CD4-positive, alpha-beta T cell treated with Interleukin-6 for 4 hours (primary cell): ENCODE data around the gene HOXD4.

Source experiments
- DNase-seq: peaks from one replicate; pipeline ENCODE4 v3.0.0-alpha.2; 2020; ENCODE audit warnings: mixed read lengths

The HOXD4 gene

DNA sequence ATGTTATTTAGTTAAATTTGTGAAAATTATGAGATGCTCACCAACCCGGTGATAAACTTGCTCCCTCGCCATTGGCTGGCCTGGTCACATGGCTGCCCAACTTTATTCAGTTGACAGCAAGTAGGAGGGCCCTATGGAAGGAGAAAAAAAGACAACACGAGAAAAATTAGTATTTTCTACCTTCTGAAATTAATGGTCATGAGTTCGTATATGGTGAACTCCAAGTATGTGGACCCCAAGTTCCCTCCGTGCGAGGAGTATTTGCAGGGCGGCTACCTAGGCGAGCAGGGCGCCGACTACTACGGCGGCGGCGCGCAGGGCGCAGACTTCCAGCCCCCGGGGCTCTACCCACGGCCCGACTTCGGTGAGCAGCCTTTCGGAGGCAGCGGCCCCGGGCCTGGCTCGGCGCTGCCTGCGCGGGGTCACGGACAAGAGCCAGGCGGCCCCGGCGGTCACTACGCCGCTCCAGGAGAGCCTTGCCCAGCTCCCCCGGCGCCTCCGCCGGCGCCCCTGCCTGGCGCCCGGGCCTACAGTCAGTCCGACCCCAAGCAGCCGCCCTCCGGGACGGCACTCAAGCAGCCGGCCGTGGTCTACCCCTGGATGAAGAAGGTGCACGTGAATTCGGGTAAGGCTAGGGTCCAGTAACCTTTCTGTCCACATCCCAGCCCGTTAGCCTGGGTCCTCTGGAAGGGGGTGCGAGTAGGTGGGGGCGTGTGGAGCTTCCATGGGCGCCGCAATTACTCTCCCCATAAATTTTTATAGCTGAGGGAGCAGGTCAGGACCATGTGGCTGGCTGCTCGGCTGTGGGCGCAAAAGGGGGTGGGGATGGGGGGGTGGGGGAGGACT lies at the start of gene HOXD4:
Gene HOXD4, plus strand, starts transcription at position 109 of the 846 bp plus-strand sequence. Its CDS starts 84 bp downstream, at position 193.
- no peak for DNase-seq

DNA sequence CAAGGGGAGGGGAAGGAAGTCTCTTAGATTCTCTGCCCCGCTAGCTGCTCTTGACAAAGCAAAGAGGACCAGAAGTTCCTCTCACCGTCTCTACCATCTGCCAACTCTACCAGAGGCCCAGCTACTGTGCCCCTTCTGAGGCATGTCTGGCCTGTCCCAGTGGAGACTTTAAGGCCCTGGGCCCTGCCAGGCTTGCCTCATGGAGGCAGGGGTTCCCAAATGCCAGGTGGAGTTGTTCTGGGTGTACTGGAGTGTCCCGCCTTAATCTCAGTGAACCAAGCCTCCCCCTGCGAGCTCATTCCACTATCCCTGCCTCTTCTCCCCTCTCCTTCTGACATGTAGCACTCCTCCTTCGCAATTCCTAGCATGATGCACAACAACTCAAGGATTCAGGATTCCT lies 49.5 kb upstream of the HOXD4 start:
- no peak for DNase-seq

DNA sequence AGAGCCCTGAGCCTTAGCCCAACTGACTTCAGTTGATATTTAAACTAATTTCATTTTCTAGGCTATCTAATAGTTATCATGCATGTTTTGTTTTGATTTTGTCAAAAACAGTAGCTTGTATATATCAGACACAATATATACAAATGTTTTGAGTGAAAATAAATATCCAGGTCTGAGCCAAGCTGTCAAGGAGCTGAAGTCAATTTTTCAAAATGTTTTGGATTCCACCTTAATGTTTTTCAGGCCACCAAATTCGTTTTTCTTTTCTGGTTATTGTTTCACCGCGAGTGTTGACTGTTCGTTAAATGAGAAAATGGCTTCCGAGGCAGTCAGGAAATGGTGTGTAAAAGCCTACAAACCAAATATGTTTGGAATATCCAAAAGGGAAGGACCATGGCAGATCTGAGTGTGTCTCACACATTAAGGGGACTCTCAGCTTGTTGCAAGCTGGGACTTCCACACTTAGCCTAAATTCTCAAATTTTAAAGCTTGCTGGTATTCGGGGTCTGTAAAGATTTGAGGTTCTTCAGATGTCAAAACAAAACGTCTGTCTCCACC lies 49.0 kb upstream of the HOXD4 start:
- DNase-seq = no peak

DNA sequence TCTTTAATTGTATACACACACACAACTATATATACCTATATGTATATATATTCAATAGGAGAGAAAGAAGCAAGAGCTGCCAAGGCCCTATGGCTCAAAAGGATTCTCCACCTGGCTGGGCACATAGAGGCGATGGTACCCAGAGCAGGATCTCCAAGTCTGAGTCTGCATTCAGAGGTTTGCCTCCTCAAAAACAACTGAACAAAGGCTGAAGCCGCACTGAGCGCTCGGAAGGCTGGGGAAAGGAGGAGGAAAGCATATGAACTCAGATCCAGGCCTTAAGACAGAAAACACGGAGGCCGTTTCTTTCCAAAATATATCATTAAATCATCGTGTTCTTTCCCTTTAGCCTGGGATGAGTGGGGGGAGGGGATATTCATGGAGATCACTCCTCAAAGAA lies 48.2 kb upstream of the HOXD4 start:
- no peak for DNase-seq

DNA sequence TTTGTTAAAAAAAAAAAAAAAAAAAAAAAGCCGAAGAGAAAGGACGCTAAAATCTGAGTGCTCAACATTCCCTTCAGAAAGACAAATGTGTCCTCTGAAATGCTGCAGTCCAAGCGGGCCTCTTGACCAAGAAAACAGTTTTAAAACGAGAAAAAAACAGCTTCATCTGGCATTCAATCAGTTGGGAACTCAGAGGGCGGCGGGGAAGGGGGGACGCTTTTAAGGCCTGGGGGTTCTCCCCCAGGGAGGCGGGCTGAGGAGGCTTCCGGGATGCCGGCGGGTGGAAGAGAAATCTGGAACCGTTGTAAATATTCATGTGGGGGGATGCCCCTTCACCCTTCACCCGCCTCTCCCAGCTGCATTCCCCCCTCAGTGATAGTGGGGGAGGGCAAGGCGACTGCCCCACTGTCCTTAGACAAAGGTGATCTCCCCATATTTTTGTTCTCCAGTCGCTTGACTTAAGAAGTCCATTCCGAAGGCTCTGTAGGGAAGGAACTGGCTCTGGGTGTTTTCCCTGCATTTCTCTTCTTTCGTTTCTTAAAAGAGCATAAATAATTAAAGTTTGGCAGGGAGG lies 47.5 kb upstream of the HOXD4 start:
- no peak for DNase-seq

DNA sequence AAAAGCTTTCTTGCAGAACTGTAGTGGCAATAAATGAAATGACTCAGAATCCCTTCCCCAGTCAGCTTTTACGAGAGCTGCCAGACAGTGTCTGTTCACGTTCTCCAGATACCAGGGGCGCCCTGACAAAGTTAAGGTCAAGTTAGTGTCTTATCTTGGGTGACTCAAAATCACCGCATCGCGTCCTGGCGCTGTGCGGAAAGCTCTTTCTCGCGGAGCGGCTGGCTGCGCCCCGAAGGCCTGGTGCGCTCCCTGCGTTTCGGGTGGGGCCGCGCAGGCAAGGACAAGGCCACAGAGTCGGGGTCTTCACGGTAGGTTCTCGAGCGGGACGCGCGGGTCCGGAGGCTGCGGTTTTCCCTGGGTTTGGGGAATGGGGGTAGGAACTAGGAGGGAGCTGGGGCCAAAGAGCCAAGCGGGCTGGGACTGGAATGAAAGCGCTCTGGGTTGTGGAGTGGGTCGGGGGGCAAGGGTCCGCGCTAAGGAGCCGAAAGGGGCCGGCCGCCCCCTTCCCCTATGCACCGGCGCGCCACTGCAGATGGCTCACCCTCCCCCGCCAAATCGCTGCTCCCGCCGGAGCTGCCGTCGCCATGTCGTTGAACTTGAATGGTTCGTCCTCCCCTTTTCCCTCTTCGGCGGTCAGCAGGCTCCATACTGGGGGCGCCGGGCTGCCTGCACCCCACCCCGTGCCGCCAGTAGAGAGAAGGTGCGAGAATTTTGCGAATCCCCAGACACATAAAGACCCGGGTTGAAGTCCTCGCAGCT lies 46.9 kb upstream of the HOXD4 start:
- DNase-seq = no peak

DNA sequence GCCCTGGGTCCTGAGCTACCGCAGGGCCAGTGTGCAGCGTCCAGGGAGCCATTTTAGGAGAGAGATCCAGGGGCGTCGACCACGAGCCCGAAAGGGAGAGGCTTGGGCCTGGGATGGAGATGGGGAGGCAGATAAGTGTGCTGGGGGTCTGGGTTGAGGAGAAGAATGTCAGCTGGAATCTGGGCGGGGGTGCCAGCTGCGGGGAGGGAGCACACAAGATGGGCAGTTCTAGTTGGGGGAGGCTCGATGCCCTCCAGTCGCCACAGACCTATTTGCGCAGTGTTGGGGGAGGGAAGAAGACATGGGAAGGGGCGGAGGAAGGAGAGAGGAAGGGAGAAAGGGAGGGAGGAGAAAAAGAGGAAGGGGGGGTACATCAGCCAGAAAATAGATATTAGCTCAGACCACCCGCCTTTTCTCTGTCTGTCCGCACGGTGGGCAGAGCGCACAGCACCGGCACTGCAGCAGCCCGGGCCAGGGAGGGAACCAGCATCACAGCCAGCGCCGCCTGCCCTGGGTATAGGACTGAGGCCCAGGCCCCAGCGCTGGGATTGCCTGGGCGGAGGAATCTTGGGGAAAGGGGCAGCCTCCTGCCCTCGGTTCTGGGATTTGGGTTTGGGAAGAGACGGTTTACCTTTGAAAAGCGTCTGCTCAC lies 46.1 kb upstream of the HOXD4 start:
- no peak for DNase-seq

DNA sequence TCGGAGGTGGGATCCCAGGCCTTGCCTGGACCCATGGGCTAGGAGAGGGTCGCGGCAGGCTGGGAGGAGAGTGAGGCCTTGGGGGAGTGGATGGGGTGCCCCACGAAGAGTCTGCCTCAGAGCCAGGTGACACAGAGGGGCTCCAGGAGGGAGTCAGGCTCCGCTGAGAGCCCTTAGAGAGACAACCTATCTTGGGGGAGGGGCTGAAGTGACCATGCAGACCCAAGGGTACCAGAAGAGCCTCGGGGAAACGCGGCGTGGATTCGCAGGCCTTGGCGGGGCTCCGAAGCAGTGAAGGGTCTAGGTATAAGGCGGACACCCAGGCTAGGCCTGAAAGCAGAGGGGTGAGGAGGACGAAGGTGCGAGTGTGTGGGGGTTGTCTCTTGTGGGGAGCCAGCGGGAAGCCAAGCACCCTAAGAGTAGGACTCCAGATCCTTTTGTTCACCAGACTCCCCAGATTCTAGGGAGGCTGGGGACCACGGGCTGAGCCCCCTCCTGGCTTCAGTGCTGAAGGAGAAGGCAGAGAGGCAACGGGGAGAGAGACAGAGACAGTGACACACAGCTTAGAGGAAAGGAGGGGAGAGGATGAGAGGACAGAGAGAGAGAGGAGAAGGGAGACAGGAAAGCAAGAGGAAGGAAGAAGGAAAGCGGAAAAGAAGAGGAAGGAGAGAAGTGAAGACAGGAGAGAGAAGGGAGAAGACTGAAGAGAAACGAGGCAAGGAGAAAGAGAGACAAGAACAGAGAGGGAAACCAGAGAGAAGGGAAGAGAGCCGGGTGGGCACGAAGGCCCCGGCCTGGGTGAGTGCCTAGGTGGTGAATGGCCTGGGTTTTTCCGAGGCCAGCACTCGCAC lies 45.4 kb upstream of the HOXD4 start:
- no peak for DNase-seq

DNA sequence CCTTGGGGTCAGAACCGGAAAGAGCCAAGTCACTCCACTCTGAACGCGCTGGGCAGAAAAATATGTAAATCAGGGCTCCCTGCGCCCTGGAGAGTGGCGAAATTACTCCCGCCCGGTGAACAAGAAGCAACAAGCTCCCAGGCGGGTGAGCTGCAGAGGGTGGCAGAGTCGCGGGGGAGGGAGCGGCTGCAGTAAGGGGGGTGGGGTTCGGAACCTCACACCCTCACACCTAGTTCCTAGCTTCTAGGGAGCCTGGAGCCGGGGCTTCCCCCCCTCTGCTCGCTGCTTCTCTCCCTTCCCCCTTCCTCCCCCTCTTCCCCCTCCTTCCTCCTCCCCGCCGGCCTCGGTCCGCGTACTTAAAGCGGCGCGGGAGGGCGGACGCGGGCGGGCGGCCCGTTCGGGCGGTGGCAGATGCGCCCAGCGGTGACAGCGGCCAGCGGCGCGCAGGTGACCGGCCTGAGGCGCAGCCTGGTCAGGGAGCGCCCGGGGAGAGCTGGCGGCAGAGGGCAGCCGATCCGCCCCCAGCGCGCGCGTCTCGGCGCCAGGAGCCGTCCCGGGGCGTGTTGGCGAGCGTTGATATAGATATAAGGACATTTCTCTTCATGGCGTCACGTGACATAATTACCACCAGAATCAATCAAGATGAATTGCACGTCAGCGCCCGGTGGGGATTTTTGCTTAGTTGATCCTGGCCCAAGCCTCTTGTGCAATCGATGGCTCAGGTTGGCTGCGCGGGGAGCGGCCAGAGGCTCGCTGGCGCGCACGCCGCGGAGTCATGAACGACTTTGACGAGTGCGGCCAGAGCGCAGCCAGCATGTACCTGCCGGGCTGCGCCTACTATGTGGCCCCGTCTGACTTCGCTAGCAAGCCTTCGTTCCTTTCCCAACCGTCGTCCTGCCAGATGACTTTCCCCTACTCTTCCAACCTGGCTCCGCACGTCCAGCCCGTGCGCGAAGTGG lies 44.5 kb upstream of the HOXD4 start, which contains the start of gene HOXD11:
Gene HOXD11, plus strand, starts transcription at position 700 of the 959 bp plus-strand sequence. Its CDS starts 76 bp downstream, at position 776.
- no peak for DNase-seq

DNA sequence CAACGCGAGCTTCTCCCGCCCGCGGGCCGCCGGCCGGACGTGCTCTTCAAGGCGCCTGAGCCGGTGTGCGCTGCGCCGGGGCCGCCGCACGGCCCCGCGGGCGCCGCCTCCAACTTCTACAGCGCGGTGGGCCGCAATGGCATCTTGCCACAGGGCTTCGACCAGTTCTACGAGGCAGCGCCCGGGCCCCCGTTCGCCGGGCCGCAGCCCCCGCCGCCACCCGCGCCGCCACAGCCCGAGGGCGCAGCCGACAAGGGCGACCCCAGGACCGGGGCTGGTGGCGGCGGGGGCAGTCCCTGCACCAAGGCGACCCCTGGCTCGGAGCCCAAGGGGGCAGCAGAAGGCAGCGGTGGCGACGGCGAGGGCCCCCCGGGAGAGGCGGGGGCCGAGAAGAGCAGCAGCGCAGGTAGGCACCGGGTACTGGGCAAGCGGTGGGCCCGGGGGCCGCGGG lies 43.6 kb upstream of the HOXD4 start:
- DNase-seq = no peak

DNA sequence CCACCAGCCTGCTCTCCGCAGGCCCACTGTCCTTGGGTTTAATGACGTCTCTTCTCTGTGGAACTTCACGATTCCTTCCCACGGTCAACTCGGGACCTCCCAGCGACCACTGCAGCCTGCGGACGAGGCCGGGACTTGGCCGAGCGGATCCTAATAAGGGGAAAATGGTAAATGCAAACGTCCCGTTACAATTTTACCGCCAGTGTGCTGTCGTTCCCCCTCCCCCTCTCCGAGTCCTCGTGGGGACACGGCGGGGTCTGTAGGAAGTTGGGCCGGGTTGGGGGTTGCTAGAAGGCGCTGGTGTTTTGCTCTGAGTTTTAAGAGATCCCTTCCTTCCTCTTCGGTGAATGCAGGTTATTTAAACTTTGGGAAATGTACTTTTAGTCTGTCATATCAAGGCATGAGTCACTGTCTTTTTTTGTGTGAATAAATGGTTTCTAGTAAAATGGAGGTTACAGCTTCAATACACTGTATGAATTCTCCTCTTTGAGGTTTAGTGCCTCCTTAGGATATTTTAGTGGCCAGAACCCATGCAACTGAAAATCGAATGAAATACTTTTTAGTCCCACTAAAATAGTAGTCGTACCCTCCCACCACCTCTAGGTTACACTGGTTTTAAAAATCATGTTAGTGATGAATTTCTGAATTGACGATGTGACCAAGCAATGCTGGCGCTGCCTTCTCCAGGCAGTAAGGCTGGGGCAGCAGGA lies 42.0 kb upstream of the HOXD4 start:
- no peak for DNase-seq

DNA sequence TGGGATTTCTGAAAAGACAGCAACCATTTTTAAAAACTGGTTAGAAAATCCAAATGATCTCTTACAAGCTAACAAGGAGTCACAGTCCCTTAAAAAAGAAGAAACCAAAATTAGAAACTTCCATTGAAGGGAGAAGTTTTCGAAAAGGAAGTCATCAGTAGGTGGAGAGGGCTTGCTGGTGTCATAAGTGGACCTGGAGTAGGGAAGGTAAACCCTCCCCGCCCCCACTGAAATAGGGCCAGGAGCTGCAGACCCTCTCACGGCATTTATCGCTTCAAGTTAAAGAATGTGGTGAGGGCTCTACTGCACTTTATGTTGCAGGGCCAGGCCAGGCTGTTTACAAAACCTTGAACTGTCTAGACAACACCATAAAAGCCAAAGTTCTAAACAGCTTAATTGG lies 41.4 kb upstream of the HOXD4 start:
- no peak for DNase-seq

DNA sequence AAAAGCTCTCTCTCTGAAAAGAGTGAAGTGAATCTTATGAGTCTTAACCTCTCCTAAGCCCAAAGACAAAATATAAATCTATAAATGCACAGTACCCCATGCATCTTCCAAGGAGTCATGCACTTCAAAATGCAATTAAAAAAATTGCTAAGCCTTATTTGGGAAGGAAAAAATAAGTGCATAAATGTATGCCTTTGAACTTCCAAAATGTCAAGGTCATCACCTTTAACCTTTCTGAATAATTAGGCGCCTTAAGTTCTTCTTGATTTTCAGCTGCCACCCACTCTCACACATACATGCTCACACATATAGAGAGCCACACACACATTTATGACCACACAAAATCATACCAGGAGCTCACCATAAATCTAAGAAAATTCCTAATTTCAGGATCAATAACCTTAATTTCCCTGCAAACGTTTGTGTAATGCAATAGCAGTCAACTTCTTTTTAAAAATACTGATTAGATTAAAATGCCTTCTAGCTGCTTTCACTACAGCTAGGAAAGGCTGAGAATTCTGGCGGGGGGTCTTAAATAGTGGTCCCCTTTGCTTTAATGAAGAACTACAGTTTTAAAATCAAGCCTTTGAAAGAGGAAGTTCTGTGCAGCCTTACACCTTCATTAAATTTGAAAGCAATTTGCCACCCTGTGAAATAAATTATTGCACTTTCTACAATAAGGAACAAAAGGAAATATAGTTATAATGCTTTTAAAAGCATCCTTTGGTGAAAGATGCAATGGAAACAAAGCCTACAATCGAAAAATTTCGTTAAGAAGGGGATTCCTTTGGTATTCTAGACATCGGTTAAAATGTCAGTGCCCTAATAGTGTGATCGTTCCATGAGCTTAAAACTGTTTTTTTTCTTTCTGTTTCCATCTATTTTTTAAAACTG lies 40.7 kb upstream of the HOXD4 start:
- DNase-seq = no peak

DNA sequence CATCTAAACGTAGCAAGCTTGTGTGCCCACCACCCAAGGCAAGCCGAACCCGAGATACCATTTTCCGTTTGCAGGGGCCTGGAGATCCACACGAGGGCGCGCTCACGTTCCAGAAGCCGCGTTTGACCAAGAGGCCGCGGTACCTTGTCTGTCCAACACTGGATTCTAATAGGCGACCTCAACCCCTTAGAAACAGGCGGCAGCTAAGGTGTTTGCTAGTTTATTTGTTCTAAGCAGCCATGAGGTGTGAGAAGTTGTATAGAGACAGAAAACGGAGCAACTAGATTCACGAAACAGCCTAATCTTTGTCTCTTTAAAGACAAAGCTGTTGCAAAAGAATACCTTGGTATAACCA lies 40.1 kb upstream of the HOXD4 start:
- DNase-seq = no peak

DNA sequence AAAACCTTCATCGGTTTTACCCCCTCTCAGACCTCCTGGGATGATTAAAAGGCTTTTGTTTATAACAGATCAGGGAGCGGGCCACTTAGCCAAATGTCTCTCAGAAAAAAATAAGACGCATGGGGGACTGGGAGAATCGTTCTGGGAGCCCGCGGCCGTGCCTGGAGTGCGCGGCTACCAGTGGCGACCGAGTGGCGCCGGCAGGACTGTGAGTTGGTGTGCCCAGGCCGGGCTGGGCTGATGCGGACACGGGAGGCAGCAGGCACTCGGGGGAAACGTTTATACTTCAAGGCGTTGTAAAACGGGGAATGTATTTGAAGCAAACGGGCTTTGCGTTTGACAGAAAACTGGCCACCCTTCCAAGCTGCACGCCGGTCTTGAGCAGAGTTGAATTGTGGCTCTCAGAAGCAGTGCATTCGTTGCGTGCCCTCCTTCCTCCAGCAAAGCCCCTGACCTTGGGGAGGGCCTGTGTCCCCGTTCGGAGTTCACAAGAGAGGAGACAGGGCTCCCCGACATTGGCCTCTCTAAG lies 39.4 kb upstream of the HOXD4 start:
- no peak for DNase-seq

DNA sequence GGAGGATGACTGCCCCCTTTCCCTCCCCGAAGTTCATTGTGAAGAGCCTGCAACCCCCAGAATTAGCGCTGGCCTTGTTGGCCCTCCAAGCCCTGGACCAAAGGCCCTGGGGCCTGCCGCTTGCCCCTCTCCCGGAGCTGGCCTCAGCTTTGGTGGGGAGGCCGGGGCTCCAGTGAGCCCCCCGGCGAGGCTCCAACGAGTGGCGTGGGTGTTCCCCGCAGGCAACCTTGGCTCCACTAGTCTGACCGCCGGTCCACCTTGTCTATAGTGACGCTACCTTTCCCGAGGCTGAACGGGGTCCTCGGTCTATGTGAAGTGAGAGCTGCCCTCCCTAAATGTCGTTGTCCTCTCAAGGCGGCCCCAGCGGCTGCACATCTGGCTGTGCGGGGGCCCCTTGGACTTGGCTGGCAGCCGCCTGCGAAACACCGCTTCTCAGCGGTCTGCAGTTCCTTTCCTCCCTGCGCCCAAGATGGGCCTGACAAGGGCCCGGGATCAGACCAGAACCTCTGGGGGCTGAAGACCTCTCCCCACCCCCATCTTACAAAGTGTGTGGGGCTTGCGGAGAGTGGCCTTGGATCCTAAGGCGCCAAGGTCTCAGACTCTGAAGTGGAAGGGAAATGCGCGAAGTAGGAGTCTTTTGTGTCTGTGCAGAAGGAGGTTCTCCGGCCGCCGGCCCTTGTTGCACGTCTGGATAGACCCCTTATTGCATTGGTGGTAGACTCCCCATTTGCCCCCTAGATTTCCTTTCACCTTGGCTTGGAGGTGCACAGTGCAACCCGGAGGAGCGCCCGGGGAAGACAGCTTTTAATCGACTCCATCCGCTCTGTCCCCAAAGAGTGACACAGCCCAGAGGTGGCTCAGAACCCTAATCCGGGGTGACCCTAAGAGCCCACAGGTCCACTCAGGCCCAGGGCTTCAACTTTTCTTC lies 38.7 kb upstream of the HOXD4 start:
- DNase-seq = no peak
